ENCODE data around the gene WDFY1.
A peak's percentile ranks its signal among the peaks of the same experiment; 100 is the strongest.
"Not testable (repeated sequence)": the region's sequence is repeated elsewhere in the genome, so short reads cannot be mapped to it uniquely, and the experiment has no call there.

Gene WDFY1

GRCh38 chr2:223957092-223957851 lies 12.1 kb upstream of the WDFY1 start, which contains the start of gene MRPL44:
Gene MRPL44 (plus strand): TSS chr2:223957463. CDS start chr2:223957473, 10 bp downstream.
- peak; percentile 97 for DNase-seq

- DNase-seq: no peak
These were observed 11.2 kb upstream of the WDFY1 start for GRCh38 chr2:223956300-223956699.

GRCh38 chr2:223954401-223954800 lies 9.3 kb upstream of the WDFY1 start:
- DNase-seq: no peak

- DNase-seq: peak; percentile 26
These were observed 7.3 kb upstream of the WDFY1 start for GRCh38 chr2:223952280-223952968.

DNA sequence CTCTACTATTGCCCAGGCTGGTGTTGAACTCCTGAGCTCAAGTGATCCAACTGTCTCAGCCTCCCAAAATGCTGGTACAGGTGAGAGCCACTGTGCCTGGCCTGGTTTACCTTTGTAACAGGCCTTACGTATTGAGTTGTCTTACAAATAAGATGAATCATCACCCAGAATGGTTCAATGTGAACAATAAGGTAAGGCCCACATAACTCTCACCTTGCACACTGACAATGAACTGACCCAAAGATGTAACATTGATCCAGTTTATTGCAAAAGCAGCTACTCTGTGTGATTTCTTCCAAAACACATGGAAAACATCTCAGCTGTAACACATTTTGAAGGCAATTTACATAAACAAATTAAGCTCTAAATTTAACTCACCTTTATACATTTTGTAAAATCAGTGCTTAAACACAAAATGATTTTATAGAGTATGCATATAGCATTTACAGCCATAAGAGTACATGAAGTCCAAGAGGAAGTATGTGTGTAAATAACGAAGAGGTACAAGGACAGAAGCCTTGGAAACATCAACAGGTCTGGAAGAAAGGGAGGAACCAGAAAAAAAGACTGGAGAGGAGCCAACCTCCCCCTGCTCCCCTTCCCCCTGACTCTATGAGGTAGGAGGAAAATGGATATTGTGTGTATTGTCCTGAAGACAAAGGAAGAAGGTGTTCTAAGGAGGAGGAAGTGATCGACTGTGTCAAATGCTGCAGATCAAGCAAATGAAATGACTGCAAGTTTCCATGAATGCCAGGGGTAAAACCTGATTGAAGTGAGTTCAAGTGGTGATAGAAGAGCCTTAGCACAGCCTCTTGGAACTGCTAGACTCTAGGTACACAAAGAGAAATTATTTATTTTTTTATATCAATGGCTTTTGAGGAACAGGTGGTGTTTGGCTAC lies 5.6 kb upstream of the WDFY1 start:
- DNase-seq: no peak

- DNase-seq: no peak
These were observed 4.2 kb upstream of the WDFY1 start for GRCh38 chr2:223949241-223949840.

DNA sequence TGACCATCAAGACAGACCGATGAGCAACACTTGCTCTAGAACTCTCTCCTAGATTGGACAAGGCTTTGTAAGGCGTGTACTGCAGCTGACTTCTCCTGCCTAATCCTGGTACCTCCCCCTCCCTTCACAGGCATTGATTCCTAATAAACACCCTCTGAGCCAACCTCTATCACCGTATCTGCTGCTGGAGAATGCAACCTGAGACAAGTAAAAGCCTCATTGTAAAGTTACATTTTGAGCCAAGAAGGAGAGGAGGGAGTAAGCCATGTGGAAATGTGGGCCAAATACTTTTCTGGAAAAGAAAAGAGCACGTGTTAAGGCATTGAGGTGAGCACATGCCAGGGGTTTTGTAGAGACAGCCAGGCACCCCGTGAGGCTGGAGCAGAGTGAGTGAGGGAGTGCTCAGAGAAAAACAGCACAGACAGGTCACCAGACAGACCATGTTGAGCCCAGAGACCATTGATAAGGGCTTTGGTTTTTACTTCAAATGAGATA lies 2.6 kb upstream of the WDFY1 start:
- no peak for DNase-seq

DNA sequence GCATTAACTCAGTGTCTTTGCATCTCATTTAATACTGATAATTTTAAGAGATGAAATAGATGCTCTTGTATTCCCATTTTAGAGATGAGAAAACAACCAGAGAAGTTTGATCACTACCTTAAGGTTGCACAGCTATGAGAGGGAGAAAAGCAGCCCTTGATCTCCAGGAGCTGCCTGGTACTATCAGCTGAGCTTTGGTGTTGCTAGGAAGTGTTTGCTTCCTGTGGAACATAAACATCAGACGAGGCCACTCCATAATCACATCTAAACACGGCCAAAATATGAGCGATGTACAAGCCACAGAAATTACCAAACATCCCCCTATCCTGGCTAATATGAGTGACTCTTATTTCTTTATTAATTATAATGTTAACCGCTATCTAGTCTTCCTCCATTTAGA lies 620 bp upstream of the WDFY1 start:
- no peak for DNase-seq

GRCh38 chr2:223944166-223944702 lies 901 bp downstream of the WDFY1 start:
- DNase-seq: peak; percentile 32

DNA sequence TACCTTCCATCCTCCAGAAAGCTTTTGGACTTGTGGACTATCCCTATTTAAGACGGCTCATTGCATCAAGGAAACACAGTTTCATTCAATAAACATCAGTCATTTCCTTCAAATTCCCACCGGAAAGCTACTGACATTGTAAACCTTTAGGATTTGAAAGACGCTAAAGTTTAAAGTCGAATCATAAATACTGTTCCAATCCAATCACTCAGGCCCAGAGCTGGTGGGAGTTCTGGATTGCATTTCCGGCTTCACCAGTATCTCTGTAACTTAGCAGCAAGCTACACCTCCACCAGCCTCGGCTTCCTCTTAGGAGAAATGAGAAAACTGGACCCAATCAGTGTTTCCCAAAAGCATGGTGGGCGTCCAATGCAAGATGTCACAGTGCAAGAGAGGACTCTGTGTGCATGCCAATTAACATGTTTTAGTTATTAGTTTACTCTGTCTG lies 1.6 kb downstream of the WDFY1 start:
- no peak for DNase-seq

DNA sequence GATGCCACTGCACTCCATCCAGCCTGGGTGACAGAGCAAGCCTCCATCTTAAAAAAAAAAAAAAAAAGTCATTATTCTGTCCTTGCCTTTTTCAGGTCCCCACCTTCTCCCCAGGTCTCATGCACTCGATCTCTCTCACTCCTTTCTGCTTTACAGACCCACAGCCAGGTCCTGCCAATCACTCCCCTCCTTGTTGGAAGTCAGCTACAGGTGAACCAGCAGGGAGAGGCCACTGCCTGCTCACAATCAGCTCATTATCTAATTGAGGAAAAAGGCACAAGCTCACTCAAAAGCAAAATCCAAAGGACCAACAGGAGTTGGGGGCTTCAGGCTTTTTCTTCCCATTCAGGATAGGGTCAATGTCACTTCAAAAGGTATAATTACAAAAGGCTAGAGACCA lies 2.0 kb downstream of the WDFY1 start:
- no peak for DNase-seq

GRCh38 chr2:223941579-223942277 lies 3.4 kb downstream of the WDFY1 start:
- DNase-seq: no peak

DNA sequence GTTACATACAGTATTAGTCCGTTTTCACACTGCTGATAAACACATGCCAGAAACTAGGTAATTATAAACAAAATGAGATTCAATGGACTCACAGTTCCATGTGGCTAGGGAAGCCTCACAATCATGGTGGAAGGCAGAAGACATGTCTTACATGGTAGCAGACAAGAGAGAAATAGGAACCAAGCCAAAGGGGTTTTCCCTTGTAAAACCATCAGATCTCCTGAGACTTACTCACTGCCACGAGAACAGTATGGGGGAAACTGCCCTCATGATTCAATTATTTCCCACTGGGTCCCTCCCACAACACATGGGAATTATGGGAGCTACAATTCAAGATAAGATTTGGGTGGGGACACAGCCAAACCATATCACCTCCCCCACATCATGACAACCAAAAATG lies 5.7 kb downstream of the WDFY1 start:
- DNase-seq: not testable (repeated sequence)

DNA sequence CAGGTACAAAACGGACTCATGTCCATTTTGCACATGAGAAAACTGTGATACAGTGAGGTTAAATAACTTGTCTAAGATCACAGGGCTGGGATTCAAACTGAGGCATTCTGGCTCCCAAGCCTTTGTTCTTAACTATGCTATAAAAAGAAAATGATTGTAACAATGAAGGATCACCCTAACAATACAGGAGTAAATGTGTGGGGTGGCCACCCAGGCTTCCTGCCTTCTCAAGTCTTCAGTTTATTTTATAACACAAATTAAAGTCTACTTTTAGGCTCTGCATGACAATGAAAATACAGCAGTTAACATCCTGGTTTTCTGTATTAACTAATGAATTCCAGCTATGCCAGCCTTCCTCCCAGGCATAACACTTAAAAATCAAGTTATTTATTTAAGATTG lies 7.6 kb downstream of the WDFY1 start:
- DNase-seq: no peak

DNA sequence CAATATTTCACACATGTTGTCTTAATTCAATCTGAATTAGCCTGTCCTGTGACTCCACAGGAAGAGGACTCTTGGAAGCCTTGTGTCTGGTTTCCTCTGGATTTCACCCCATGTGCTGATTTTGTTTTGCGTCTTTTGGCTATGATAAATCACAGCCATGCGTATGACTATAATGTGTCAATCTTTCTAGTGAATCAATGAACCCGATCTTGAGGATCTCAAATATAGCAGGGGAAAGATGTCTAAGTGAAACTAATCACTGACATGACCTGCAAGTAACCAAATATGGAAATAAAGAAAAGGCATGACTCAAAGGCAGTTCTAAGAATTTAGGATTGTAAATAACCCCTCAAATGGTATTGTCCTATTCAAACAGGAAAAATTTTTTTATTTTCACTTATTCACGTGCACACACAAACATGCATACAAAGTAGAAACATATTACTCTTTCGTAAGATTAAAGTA lies 8.2 kb downstream of the WDFY1 start:
- DNase-seq: no peak

DNA sequence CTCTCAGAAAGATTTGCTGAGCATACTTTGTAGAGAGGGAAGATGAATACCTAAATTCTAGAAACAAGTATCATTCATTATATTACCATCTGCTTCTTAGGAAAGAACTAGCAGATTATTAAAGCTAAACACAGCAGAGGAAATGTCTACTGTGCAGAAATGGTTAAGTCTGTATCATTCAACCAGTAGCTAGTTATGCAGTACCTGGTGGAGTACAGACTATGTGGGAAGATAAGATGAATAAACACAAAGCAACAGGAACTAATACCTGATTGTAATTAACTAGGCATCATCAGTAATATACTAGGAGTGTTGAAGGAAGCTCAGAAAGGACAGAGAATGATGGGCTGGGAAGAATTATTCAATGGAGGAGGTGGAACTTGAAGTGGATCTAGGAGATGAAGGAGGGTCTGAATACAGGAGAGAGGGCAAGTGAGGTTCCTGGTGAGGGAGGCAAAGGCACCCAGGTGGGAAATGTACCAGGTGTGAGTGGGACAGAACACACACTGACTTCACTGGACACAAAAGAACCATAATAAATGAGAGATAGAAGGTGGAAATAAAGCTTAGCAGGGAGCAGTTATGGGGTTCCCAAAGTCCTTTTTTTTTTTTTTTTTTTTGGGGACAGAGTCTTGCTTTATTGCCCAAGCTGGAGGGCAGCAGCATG lies 9.5 kb downstream of the WDFY1 start:
- no peak for DNase-seq

DNA sequence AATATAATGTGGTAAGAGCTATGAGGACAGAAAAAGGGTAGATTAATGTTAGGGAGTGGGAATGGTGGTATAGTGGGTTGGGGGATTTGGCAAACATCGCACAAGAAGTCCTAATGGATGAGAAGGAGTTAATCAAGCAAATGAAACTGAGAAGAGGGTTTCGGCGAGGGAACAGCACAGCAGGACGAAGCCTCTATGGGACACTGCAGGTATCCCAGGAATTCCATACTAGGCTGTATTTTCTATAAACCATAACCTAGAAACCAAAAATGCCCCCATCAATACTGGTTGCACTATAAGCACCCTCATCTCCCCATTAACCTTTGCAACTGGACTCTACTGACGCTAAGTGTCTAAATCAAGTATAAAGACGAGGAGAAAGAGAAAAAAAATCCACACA lies 10.3 kb downstream of the WDFY1 start:
- DNase-seq: no peak

- no peak for DNase-seq
These were observed 12.0 kb downstream of the WDFY1 start for GRCh38 chr2:223932816-223933800.

DNA sequence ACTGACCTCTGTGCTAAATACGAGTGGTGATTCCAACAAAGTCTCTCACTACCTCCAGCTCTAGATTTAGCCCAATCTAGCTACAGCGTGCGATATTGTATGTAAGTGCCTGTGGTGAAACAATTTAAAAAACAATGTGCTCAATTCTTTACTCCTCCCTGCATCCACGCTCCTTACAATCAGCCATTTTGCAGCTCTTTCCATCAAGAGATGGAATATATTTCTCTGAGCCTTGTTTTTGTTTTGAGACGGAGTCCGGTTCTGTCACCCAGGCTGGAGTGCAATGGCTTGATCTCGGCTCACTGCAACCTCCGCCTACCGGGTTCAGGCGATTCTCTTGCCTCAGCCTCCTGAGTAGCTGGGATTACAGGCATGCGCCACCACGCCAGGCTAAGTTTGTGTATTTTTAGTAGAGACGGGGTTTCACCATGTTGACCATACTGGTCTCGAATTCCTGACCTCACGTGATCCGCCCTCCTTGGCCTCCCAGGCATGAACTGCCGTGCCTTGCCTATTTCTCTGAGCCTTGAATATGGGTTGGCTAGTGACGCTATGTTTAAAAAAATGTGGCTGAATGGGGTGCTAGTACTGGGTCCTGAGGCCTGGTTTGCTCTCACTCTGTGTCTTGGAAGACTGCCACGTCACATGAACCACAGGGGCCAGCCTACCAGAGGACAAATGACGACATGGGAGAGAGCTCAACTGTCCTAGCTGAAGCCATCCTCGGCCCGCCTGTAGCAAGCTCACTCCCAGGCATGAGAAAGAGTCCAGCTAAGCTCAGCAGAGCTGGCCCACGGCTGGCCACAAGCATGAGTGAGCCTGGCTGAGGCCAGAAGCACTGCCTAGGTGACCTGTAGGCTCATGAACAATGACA lies 14.8 kb downstream of the WDFY1 start:
- DNase-seq: no peak

Measured in NCI-H345 (cell line).